ENCODE data around the gene SPRR2B. TPM values are rescaled to one million over a fixed set of nuclear protein-coding genes. Genes with fewer than 3 reads are reported as not detected.

Gene SPRR2B
- total and polyA plus RNA-seq, 2 donors (not counting 3 experiments of a cell fraction or from before 2014, with no cell fraction given), result not detected

DNA sequence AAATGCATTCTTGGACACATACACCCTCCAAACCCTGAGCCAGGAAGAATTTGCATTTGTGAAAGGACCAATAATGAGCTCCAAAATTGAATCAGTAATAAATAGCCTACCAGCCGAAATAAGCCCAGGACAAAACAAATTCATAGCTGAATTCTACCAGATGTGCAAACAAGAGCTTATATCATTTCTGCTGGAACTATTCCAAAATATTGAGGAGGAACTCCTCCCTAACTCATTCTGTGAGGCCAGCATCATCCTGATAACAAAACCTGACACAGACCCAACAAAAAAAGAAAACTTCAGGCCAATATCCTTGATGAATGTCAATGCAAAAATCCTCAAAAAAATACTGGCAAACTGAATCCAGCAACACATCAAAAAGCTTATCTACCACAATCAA, 16.2 kb upstream of the SPRR2B start:
- no peaks in the 10 kb centered on the region for H3K4me1 ChIP-seq (ENCODE audit: control insufficient read depth, extremely low read depth, insufficient read depth, low read length)
- FAIRE-seq (no peak), DNase-seq (ENCODE audit: low read depth, low spot score) (no peak)
- H3K36me3 ChIP-seq (ENCODE audit: control insufficient read depth in 2 of 2, extremely low read depth in 1 of 2, insufficient read depth in 2 of 2, low read length in 2 of 2), result no peaks in the 10 kb centered on the region
- ChIA-PET POLR2A (no interaction called here), CTCF (interaction anchor here (0.8 kb wide), 1 partner anchor 23 kb away, joined by 3 read pairs; no protein-coding TSS in a partner anchor)
- H3K9ac ChIP-seq (replicated peaks; ENCODE audit: extremely low read depth, insufficient read depth, low read length), result no peak overlapping the region
- no peak overlapping the region for H3K27ac ChIP-seq (ENCODE audit: insufficient read depth, low read depth, low read length)
- dilution Hi-C loops (cut with MboI; ENCODE audit: extremely low pct_ligation_motif_present, low sequenced_read_pairs), result no loop called here
- H2AFZ ChIP-seq (ENCODE audit: low read depth, low read length), result no peak overlapping the region
- no peaks in the 10 kb centered on the region for H3K9me1 ChIP-seq (replicated peaks; ENCODE audit: control insufficient read depth, extremely low read depth, insufficient read depth, low read length)
- BruUV-seq (replicated peaks), result no TSS peak
- no peak overlapping the region for H3K4me3 ChIP-seq (replicated peaks in 1 of 3; ENCODE audit: insufficient read depth in 1 of 3, low read depth in 1 of 3, low read length in 3 of 3)
- no peaks in the 10 kb centered on the region for H4K20me1 ChIP-seq (replicated peaks; ENCODE audit: control insufficient read depth, extremely low read depth, insufficient read depth, low read length)
- intact Hi-C loops (cut with micrococcal nuclease), result no loop called here
- no peaks in the 10 kb centered on the region for H3K27me3 ChIP-seq (ENCODE audit: control insufficient read depth in 2 of 2, insufficient read depth in 2 of 2, low read length in 2 of 2)
- H3K9me3 ChIP-seq (replicated peaks; ENCODE audit: control insufficient read depth, insufficient read depth, low read length), result no peaks in the 10 kb centered on the region
- no peak overlapping the region for H3K4me2 ChIP-seq (ENCODE audit: insufficient read depth, low read length)
- no peaks in the 10 kb centered on the region for H3K79me2 ChIP-seq (ENCODE audit: control insufficient read depth, insufficient read depth, low read length)
- no peak for TF ChIP-seq POLR2AphosphoS5 (IDR thresholded peaks at IDR 0.05; ENCODE audit: insufficient read depth, low read depth, low read length)
- TF ChIP-seq, protein P1, sequence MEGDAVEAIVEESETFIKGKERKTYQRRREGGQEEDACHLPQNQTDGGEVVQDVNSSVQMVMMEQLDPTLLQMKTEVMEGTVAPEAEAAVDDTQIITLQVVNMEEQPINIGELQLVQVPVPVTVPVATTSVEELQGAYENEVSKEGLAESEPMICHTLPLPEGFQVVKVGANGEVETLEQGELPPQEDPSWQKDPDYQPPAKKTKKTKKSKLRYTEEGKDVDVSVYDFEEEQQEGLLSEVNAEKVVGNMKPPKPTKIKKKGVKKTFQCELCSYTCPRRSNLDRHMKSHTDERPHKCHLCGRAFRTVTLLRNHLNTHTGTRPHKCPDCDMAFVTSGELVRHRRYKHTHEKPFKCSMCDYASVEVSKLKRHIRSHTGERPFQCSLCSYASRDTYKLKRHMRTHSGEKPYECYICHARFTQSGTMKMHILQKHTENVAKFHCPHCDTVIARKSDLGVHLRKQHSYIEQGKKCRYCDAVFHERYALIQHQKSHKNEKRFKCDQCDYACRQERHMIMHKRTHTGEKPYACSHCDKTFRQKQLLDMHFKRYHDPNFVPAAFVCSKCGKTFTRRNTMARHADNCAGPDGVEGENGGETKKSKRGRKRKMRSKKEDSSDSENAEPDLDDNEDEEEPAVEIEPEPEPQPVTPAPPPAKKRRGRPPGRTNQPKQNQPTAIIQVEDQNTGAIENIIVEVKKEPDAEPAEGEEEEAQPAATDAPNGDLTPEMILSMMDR (IDR thresholded peaks at IDR 0.05; ENCODE audit: extremely low read depth in 1 of 2, insufficient read depth in 1 of 2, low read depth in 1 of 2, low read length in 2 of 2), result no peak
- TF ChIP-seq FOS (IDR thresholded peaks at IDR 0.05; ENCODE audit: borderline replicate concordance, insufficient read depth, low read length), result no peak
- TF ChIP-seq JUN (IDR thresholded peaks at IDR 0.05; ENCODE audit: borderline replicate concordance, insufficient read depth, insufficient read length, low read depth), result no peak
- no peak for TF ChIP-seq MYC (IDR thresholded peaks at IDR 0.05; ENCODE audit: low read depth, low read length)
- no peak for TF ChIP-seq GATA2 (IDR thresholded peaks at IDR 0.05; ENCODE audit: insufficient read depth, insufficient read length, low read depth, low read length)
- no peak for TF ChIP-seq EZH2 (IDR thresholded peaks at IDR 0.05; ENCODE audit: borderline replicate concordance, low read depth, low read length, severe bottlenecking)
- TF ChIP-seq POLR2A (IDR thresholded peaks at IDR 0.05; ENCODE audit: low read depth, low read length), result no peak
